WTC11 (cell line): ENCODE data around the gene NKX6-2. TPM values are rescaled to one million over a fixed set of nuclear protein-coding genes. Genes with fewer than 3 reads are reported as not detected.

ENCODE experiments used
- ATAC-seq: fragments of 200-7000 bp; cut with Tn5 transposase; 2 replicates; pipeline ENCODE4 v1.10.0; 2021; ENCODE audit warnings: mild to moderate bottlenecking, moderate library complexity
- CTCF ChIA-PET: fragments of 300-600 bp; sonication (Branson Sonifier 250); formaldehyde crosslinking; loops from one replicate; lab custom pipeline; 2021; ENCODE audit warnings: antibody characterized with exemption; lab: Charles Lee
- POLR2A ChIA-PET: fragments of 350-600 bp; sonication (Branson Sonifier 250); formaldehyde crosslinking; loops from one replicate; lab custom pipeline; 2021; ENCODE audit warnings: antibody characterized with exemption; lab: Charles Lee
- DNase-seq: peaks from one replicate; pipeline ENCODE4 v3.0.0; 2021; ENCODE audit warnings: low spot score
- H3K27ac Mint-ChIP-seq: 2 replicates; pipeline ENCODE4 v1.8.0; 2021; ENCODE audit warnings: mixed read lengths
- H3K27me3 Mint-ChIP-seq: 2 replicates; pipeline ENCODE4 v1.8.0; 2021; ENCODE audit warnings: low read depth, mild to moderate bottlenecking, moderate library complexity, mixed read lengths
- H3K36me3 Mint-ChIP-seq: 2 replicates; pipeline ENCODE4 v1.8.0; 2021; ENCODE audit warnings: mixed read lengths
- H3K4me1 Mint-ChIP-seq: 2 replicates; pipeline ENCODE4 v1.8.0; 2022; ENCODE audit warnings: mixed read lengths
- H3K4me3 Mint-ChIP-seq: 2 replicates; pipeline ENCODE4 v1.8.0; 2021; ENCODE audit warnings: mild to moderate bottlenecking, moderate library complexity, mixed read lengths
- H3K9me3 Mint-ChIP-seq: 2 replicates; pipeline ENCODE4 v1.8.0; 2021; ENCODE audit warnings: mixed read lengths
- CDX4 ChIP-seq: fragments of 250-450 bp; sonication (Bioruptor Pico); IDR thresholded peaks from 2 replicates; pipeline ENCODE4 v1.9.0; 2021; ENCODE audit warnings: moderate library complexity, mild to moderate bottlenecking, inconsistent platforms, borderline replicate concordance
- CTCF ChIP-seq: fragments of 200-600 bp; IDR thresholded peaks from 2 replicates; pipeline ENCODE4 v1.8.0; 2022; ENCODE audit warnings: antibody characterized with exemption
- ESRRA ChIP-seq: sonication (generic); formaldehyde crosslinking; IDR thresholded peaks from 2 replicates; pipeline ENCODE4 v1.8.1; 2022; ENCODE audit warnings: mild to moderate bottlenecking, missing genetic modification reagents, borderline replicate concordance
- ETV6 ChIP-seq: sonication (generic); formaldehyde crosslinking; IDR thresholded peaks from 2 replicates; pipeline ENCODE4 v1.8.1; 2022; ENCODE audit warnings: mild to moderate bottlenecking, missing genetic modification reagents
- HMGXB4 ChIP-seq: sonication (generic); formaldehyde crosslinking; IDR thresholded peaks from 2 replicates; pipeline ENCODE4 v1.8.1; 2023; ENCODE audit warnings: mild to moderate bottlenecking, moderate library complexity, missing genetic modification reagents
- IRF2 ChIP-seq: sonication (generic); formaldehyde crosslinking; IDR thresholded peaks from 2 replicates; pipeline ENCODE4 v1.8.0; 2022; ENCODE audit warnings: low read depth, missing genetic modification reagents, borderline replicate concordance
- MAX ChIP-seq: sonication (generic); formaldehyde crosslinking; IDR thresholded peaks from 2 replicates; pipeline ENCODE4 v1.8.0; 2022; ENCODE audit warnings: mild to moderate bottlenecking, missing genetic modification reagents
- MYBL2 ChIP-seq: sonication (generic); formaldehyde crosslinking; IDR thresholded peaks from 2 replicates; pipeline ENCODE4 v1.8.1; 2023; ENCODE audit warnings: mild to moderate bottlenecking, moderate library complexity, missing genetic modification reagents
- NFYB ChIP-seq: sonication (generic); formaldehyde crosslinking; conservative IDR thresholded peaks from 2 replicates; pipeline ENCODE4 v1.8.0; 2022; ENCODE audit warnings: low read depth, missing genetic modification reagents
- ZNF512 ChIP-seq: sonication (generic); formaldehyde crosslinking; IDR thresholded peaks from 2 replicates; pipeline ENCODE4 v1.8.1; 2022; ENCODE audit warnings: missing genetic modification reagents, borderline replicate concordance
- ZNF671 ChIP-seq: fragments of 250-450 bp; sonication (Bioruptor Pico); IDR thresholded peaks from 2 replicates; pipeline ENCODE4 v1.8.0; 2021; ENCODE audit warnings: mild to moderate bottlenecking
- total RNA-seq: library from RNA; stranded (reverse); gene quantifications from 3 replicates; pipeline ENCODE4 v1.2.3, GENCODE V29; 2021
- TF ChIP-seq, protein P1 (sequence below): sonication (generic); formaldehyde crosslinking; conservative IDR thresholded peaks from 2 replicates; pipeline ENCODE4 v1.8.1; 2023; ENCODE audit warnings: mild to moderate bottlenecking, low read depth, missing genetic modification reagents, moderate library complexity
- TF ChIP-seq, protein P2 (sequence below): sonication (generic); formaldehyde crosslinking; IDR thresholded peaks from 2 replicates; pipeline ENCODE4 v1.8.1; 2022; ENCODE audit warnings: low read depth, mild to moderate bottlenecking, moderate library complexity, missing genetic modification reagents, borderline replicate concordance
- TF ChIP-seq, protein P3 (sequence below): fragments of 250-450 bp; sonication (Bioruptor Pico); IDR thresholded peaks from 2 replicates; pipeline ENCODE4 v2.1.2; 2022; ENCODE audit warnings: mild to moderate bottlenecking, moderate library complexity

Gene NKX6-2
- total RNA-seq, 1 experiment from 2014 or later: 0.15 TPM

GRCh38 chr10:132786476-132786883 lies 533 bp upstream of the NKX6-2 start:
- ChIA-PET CTCF (no interaction called here), POLR2A (no interaction called here)
- no peak overlapping the region for H3K27ac Mint-ChIP-seq
- H3K27me3 Mint-ChIP-seq: peaks cover 83% of the 10 kb centered on the region
- H3K4me3 Mint-ChIP-seq: 0 out of 2 replicates have a peak overlapping the region, but pooled peaks have one; percentile 47
- ATAC-seq (no peak), DNase-seq (no peak)
- H3K36me3 Mint-ChIP-seq: no peaks in the 10 kb centered on the region; the same call in 1 of the 2 replicates
- peaks cover 12% of the 10 kb centered on the region for H3K4me1 Mint-ChIP-seq
- TF ChIP-seq ZNF512 (CRISPR knock-in tag) (no peak), ZNF671 (no peak), MAX (CRISPR knock-in tag) (no peak)
- no peaks in the 10 kb centered on the region for H3K9me3 Mint-ChIP-seq

GRCh38 chr10:132784866-132785722 lies 853 bp downstream of the NKX6-2 start:
- TF ChIP-seq CTCF (no peak), HMGXB4 (CRISPR knock-in tag) (0 out of 2 replicates have a peak, but pooled peaks have one; percentile 31), ETV6 (0 out of 2 replicates have a peak, but pooled peaks have one; percentile 17)
- TF ChIP-seq, protein P1, sequence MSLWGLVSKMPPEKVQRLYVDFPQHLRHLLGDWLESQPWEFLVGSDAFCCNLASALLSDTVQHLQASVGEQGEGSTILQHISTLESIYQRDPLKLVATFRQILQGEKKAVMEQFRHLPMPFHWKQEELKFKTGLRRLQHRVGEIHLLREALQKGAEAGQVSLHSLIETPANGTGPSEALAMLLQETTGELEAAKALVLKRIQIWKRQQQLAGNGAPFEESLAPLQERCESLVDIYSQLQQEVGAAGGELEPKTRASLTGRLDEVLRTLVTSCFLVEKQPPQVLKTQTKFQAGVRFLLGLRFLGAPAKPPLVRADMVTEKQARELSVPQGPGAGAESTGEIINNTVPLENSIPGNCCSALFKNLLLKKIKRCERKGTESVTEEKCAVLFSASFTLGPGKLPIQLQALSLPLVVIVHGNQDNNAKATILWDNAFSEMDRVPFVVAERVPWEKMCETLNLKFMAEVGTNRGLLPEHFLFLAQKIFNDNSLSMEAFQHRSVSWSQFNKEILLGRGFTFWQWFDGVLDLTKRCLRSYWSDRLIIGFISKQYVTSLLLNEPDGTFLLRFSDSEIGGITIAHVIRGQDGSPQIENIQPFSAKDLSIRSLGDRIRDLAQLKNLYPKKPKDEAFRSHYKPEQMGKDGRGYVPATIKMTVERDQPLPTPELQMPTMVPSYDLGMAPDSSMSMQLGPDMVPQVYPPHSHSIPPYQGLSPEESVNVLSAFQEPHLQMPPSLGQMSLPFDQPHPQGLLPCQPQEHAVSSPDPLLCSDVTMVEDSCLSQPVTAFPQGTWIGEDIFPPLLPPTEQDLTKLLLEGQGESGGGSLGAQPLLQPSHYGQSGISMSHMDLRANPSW (CRISPR knock-in tag): no peak
- peak; percentile 64 for DNase-seq
- peaks cover 75% of the 10 kb centered on the region for H3K27me3 Mint-ChIP-seq

DNA sequence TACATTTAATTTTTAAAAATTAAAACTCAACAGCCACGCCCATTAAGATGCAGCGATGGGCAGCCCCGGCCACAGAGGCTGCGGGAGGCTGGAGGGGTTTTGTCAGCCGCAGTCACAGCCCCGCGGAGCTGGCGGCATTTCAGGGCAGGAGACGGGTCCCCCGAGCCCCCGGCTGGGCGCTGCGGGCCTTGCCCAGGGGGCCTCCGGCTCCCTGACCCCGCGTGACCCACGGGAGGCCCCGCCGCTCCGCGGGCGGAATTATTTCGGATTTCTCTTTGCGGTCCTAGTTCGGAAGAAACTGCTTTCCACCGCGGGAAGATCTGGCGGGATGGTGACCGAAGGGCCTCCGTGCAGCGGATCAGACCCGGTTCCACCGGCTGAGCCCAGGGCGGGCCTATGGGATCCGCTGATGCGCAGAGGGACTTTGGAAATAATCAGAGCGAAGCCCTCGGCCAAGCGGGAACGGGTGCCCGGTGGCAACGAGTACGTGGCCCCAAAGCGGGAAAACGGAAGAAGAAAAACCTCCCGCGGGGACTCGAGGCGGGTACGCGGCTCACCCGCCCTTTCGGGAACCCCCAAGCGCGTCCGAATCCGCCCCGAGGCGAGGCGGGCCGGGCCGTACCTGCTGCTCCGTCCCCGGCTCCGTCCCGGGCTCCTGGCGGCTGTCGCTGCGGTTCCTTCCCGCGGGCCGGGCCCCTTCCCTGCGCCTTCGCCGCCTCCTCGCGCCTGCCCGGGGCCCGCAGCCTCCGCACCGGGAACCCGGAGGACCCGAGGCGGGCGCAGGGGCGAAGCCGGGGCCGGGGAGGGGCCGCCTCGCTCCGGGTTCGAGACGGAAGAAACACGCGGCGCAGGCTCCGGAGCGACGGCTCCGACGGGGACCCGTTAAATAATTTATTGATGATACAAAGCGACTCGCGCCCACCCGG lies 1.7 kb downstream of the NKX6-2 start:
- H3K36me3 Mint-ChIP-seq: no peaks in the 10 kb centered on the region; the same call in 1 of the 2 replicates

More at GRCh38 chr10:132784866-132785722, 853 bp downstream of the NKX6-2 start:
- Mint-ChIP-seq H3K27ac (no peak overlapping the region), H3K4me1 (peaks cover 12% of the 10 kb centered on the region), H3K9me3 (no peaks in the 10 kb centered on the region), H3K4me3 (no peak overlapping the region), H3K36me3 (no peaks in the 10 kb centered on the region; the same call in 1 of the 2 replicates)
- ATAC-seq: peak; percentile 12
- ChIA-PET CTCF (no interaction called here), POLR2A (no interaction called here)

More for the DNA sequence above, 1.7 kb downstream of the NKX6-2 start:
- POLR2A ChIA-PET: no interaction called here
- ATAC-seq (no peak), DNase-seq (peak; percentile 42)
- Mint-ChIP-seq H3K9me3 (no peaks in the 10 kb centered on the region), H3K27me3 (peaks cover 67% of the 10 kb centered on the region), H3K4me1 (peaks cover 12% of the 10 kb centered on the region), H3K4me3 (peak overlapping the region; percentile 53), H3K27ac (no peak overlapping the region)
- TF ChIP-seq IRF2 (no peak), NFYB (CRISPR knock-in tag) (no peak), CDX4 (no peak), MYBL2 (no peak), ESRRA (CRISPR knock-in tag) (no peak)
- TF ChIP-seq, protein P2, sequence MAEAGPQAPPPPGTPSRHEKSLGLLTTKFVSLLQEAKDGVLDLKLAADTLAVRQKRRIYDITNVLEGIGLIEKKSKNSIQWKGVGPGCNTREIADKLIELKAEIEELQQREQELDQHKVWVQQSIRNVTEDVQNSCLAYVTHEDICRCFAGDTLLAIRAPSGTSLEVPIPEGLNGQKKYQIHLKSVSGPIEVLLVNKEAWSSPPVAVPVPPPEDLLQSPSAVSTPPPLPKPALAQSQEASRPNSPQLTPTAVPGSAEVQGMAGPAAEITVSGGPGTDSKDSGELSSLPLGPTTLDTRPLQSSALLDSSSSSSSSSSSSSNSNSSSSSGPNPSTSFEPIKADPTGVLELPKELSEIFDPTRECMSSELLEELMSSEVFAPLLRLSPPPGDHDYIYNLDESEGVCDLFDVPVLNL (CRISPR knock-in tag): no peak
- TF ChIP-seq, protein P3, sequence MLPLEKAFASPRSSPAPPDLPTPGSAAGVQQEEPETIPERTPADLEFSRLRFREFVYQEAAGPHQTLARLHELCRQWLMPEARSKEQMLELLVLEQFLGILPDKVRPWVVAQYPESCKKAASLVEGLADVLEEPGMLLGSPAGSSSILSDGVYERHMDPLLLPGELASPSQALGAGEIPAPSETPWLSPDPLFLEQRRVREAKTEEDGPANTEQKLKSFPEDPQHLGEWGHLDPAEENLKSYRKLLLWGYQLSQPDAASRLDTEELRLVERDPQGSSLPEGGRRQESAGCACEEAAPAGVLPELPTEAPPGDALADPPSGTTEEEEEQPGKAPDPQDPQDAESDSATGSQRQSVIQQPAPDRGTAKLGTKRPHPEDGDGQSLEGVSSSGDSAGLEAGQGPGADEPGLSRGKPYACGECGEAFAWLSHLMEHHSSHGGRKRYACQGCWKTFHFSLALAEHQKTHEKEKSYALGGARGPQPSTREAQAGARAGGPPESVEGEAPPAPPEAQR (CRISPR knock-in tag): no peak
- CTCF ChIA-PET: interaction anchor here (1.2 to 1.5 kb wide), 2 partner anchors 10 to 130 kb away, joined by 3 to 5 read pairs; no protein-coding TSS in a partner anchor
